NOMO-1 (cell line): ENCODE data around the gene TEX54.
"Not testable (repeated sequence)": the region's sequence is repeated elsewhere in the genome, so short reads cannot be mapped to it uniquely, and the experiment has no call there.

ENCODE experiments used
- DNase-seq, 2 experiments: peaks; one replicate each; lab custom pipeline; 2025; ENCODE audit not compliant: unreplicated experiment in 2 of 2; lab: John Stamatoyannopoulos, UW

Gene TEX54

GRCh38 chr11:62835336-62835735 is 2.7 kb upstream of the TEX54 start:
- no peak for DNase-seq

GRCh38 chr11:62831520-62832335 is 913 bp downstream of the TEX54 start, which contains the start of gene STX5:
STX5 (minus strand) TSS chr11:62832051; CDS start chr11:62831243, 808 bp downstream.
- peak; percentile 98 to 100 for DNase-seq

- DNase-seq = no peak
Observed at GRCh38 chr11:62830904-62831519, 1.6 kb downstream of the TEX54 start.

GRCh38 chr11:62828130-62828529 is 4.5 kb downstream of the TEX54 start:
- not testable (repeated sequence) for DNase-seq

GRCh38 chr11:62823677-62824076 is 9.0 kb downstream of the TEX54 start:
- DNase-seq = no peak

- DNase-seq = peak in 1 of 2 experiments; percentile 21
Observed at GRCh38 chr11:62817129-62817528, 15.5 kb downstream of the TEX54 start.

- peak; percentile 79 to 92 for DNase-seq
Observed at GRCh38 chr11:62816557-62816956, 16.1 kb downstream of the TEX54 start.

GRCh38 chr11:62811659-62812058 is 21.0 kb downstream of the TEX54 start:
- DNase-seq = no peak

GRCh38 chr11:62810748-62811147 is 21.9 kb downstream of the TEX54 start:
- DNase-seq = no peak

- DNase-seq = peak; percentile 84 to 87
Observed at GRCh38 chr11:62806611-62807121, 26.0 kb downstream of the TEX54 start.

GRCh38 chr11:62805961-62806441 is 26.6 kb downstream of the TEX54 start:
- no peak for DNase-seq

GRCh38 chr11:62805076-62805892 is 27.4 kb downstream of the TEX54 start, which contains the start of gene NXF1:
NXF1 (minus strand) TSS chr11:62805440; CDS start chr11:62805356, 84 bp downstream.
- peak; percentile 91 to 98 for DNase-seq

- DNase-seq = peak in 1 of 2 experiments; percentile 24
Observed at GRCh38 chr11:62804310-62805075, 28.1 kb downstream of the TEX54 start.

GRCh38 chr11:62801071-62801470 is 31.6 kb downstream of the TEX54 start:
- DNase-seq = no peak

- DNase-seq = no peak
Observed at GRCh38 chr11:62799486-62799885, 33.2 kb downstream of the TEX54 start.

GRCh38 chr11:62796281-62796680 is 36.4 kb downstream of the TEX54 start:
- no peak for DNase-seq

- no peak for DNase-seq
Observed at GRCh38 chr11:62794201-62794775, 38.4 kb downstream of the TEX54 start.

- DNase-seq = no peak
Observed at GRCh38 chr11:62792202-62792575, 40.5 kb downstream of the TEX54 start.

- peak; percentile 71 to 89 for DNase-seq
Observed at GRCh38 chr11:62791501-62792201, 41.0 kb downstream of the TEX54 start, which contains the start of gene TMEM223. TMEM223 (minus strand) TSS chr11:62792006; CDS start chr11:62791994, 12 bp downstream.
